Right lobe of liver (tissue), 4 donors: Measurements from ENCODE around the gene VSNL1.

ENCODE experiments used
- POLR2A ChIP-seq: fragments of 450-650 bp; IDR thresholded peaks from one replicate; pipeline ENCODE4 v1.6.1; 2017; ENCODE audit warnings: antibody characterized with exemption, mild to moderate bottlenecking
- TF ChIP-seq, protein P1 (sequence below), 4 donors: fragments of 200-600 bp in 3 of 4; fragments of 450-650 bp in 1 of 4; IDR thresholded peaks; one replicate each; pipeline versions ENCODE4 v1.5.1 to v1.8.0; 2016 to 2022; ENCODE audit warnings: antibody characterized with exemption in 4 of 4, mild to moderate bottlenecking in 2 of 4
- donor health status: DM: no; HTN: no; CAD: no.
- donor health status: DM: no; HTN: no; CAD: no.
- donor health status: DM: no; HTN: yes; CAD: no.

- no peak for TF ChIP-seq POLR2A
- TF ChIP-seq, protein P1, sequence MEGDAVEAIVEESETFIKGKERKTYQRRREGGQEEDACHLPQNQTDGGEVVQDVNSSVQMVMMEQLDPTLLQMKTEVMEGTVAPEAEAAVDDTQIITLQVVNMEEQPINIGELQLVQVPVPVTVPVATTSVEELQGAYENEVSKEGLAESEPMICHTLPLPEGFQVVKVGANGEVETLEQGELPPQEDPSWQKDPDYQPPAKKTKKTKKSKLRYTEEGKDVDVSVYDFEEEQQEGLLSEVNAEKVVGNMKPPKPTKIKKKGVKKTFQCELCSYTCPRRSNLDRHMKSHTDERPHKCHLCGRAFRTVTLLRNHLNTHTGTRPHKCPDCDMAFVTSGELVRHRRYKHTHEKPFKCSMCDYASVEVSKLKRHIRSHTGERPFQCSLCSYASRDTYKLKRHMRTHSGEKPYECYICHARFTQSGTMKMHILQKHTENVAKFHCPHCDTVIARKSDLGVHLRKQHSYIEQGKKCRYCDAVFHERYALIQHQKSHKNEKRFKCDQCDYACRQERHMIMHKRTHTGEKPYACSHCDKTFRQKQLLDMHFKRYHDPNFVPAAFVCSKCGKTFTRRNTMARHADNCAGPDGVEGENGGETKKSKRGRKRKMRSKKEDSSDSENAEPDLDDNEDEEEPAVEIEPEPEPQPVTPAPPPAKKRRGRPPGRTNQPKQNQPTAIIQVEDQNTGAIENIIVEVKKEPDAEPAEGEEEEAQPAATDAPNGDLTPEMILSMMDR (IDR thresholded peaks at IDR 0.05) = no peak
Measured at GRCh38 chr2:17584689-17585088, 44.2 kb downstream of the VSNL1 start.
